H1 (cell line): ENCODE measurements around the gene VPS72. TPM values are rescaled to one million over a fixed set of nuclear protein-coding genes. Genes with fewer than 3 reads are reported as not detected.

ENCODE experiments used
- CTCF ChIA-PET: fragments of 300-600 bp; sonication (Branson Sonifier 250); formaldehyde crosslinking; loops from one replicate; lab custom pipeline; 2021; ENCODE audit not compliant: partially characterized antibody; lab: Charles Lee
- POLR2A ChIA-PET: fragments of 300-600 bp; sonication (Branson Sonifier 250); formaldehyde crosslinking; loops from one replicate; lab custom pipeline; 2021; ENCODE audit warnings: inconsistent platforms; ENCODE audit not compliant: partially characterized antibody; lab: Charles Lee
- DNase-seq, 2 experiments: peaks; one replicate each; pipeline versions ENCODE4 v3.0.0 to v3.0.0-alpha.2; 2010 to 2022; ENCODE audit warnings: low spot score in 2 of 2, low read depth in 1 of 2, mixed read lengths in 1 of 2
- FAIRE-seq: peaks from 2 replicates; lab custom pipeline; 2011; peaks lifted over from hg19 to GRCh38; lab: Jason Lieb, UNC
- H2AFZ ChIP-seq: 2 replicates; pipeline ENCODE4 v1.8.1; 2012; ENCODE audit warnings: low read length, inconsistent platforms
- H2AK5ac ChIP-seq: 2 replicates; pipeline ENCODE4 v1.6.1; 2013; ENCODE audit warnings: low read depth, low read length
- H2BK120ac ChIP-seq: replicated peaks from 2 replicates; pipeline ENCODE3; 2013; ENCODE audit warnings: low read depth, low read length, inconsistent platforms
- H2BK12ac ChIP-seq: 2 replicates; pipeline ENCODE4 v1.6.1; 2013; ENCODE audit warnings: low read depth, low read length
- H2BK15ac ChIP-seq: 2 replicates; pipeline ENCODE4 v1.6.1; 2013; ENCODE audit warnings: low read length
- H2BK20ac ChIP-seq: 2 replicates; pipeline ENCODE4 v1.6.1; 2013; ENCODE audit warnings: low read length
- H2BK5ac ChIP-seq: 2 replicates; pipeline ENCODE4 v1.6.1; 2013; ENCODE audit warnings: low read depth, low read length
- H3K14ac ChIP-seq: 2 replicates; pipeline ENCODE4 v1.6.1; 2013; ENCODE audit warnings: inconsistent platforms; ENCODE audit not compliant: insufficient read length
- H3K18ac ChIP-seq: 2 replicates; pipeline ENCODE4 v1.6.1; 2013; ENCODE audit warnings: low read length; ENCODE audit errors: extremely low read depth
- H3K23ac ChIP-seq: 2 replicates; pipeline ENCODE4 v1.6.1; 2013; ENCODE audit warnings: inconsistent platforms; ENCODE audit not compliant: insufficient read length
- H3K23me2 ChIP-seq: 2 replicates; pipeline ENCODE4 v1.6.1; 2013; ENCODE audit warnings: low read depth, low read length
- H3K27ac ChIP-seq: 2 replicates; pipeline ENCODE4 v1.6.1; 2011; ENCODE audit warnings: low read depth, low read length, inconsistent platforms
- H3K27me3 ChIP-seq, 4 experiments: replicated peaks in 1 of 4; 1 replicate in 1 of 4; 2 replicates in 3 of 4; pipeline versions ENCODE4 v1.6.1 to v1.8.1; 2011 to 2013; ENCODE audit warnings: low read length in 3 of 4, mild to moderate bottlenecking in 3 of 4, inconsistent platforms in 2 of 4, mixed read lengths in 2 of 4, moderate library complexity in 1 of 4; ENCODE audit not compliant: control insufficient read depth in 3 of 4, insufficient read depth in 3 of 4; ENCODE audit errors: extremely low read depth in 1 of 4
- H3K36me3 ChIP-seq, 4 experiments: 2 replicates each; pipeline versions ENCODE4 v1.6.1 to v1.8.1; 2011 to 2013; ENCODE audit warnings: mild to moderate bottlenecking in 4 of 4, low read length in 3 of 4, moderate library complexity in 2 of 4, control low read depth in 1 of 4, inconsistent platforms in 1 of 4; ENCODE audit not compliant: insufficient read depth in 4 of 4, control insufficient read depth in 2 of 4
- H3K4ac ChIP-seq: replicated peaks from 2 replicates; pipeline ENCODE3; 2013; ENCODE audit warnings: low read length, low read depth, mixed read lengths, inconsistent platforms; ENCODE audit not compliant: insufficient read length
- H3K4me1 ChIP-seq, 4 experiments: replicated peaks in 1 of 4; 1 replicate in 1 of 4; 2 replicates in 3 of 4; pipeline versions ENCODE4 v1.6.1 to v1.8.1; 2011 to 2013; ENCODE audit warnings: low read length in 3 of 4, inconsistent platforms in 2 of 4, mixed read lengths in 1 of 4; ENCODE audit not compliant: insufficient read depth in 4 of 4, control insufficient read depth in 3 of 4
- H3K4me2 ChIP-seq, 2 experiments: 2 replicates each; pipeline versions ENCODE4 v1.6.1 to v1.8.1; 2011 to 2013; ENCODE audit warnings: low read depth in 2 of 2, low read length in 2 of 2, control low read depth in 1 of 2, inconsistent platforms in 1 of 2, mild to moderate bottlenecking in 1 of 2; ENCODE audit not compliant: insufficient read depth in 1 of 2
- H3K4me3 ChIP-seq, 4 experiments: fragments of 200-600, 300-600 bp in 1 of 4; sonication (generic), shearing (Covaris generic), sonication (Bioruptor Twin) in 1 of 4; 2 replicates each; pipeline versions ENCODE4 v1.5.1 to v1.8.1; 2011 to 2016; ENCODE audit warnings: low read length in 4 of 4, low read depth in 3 of 4, control low read depth in 2 of 4, inconsistent platforms in 2 of 4, mild to moderate bottlenecking in 2 of 4, mixed read lengths in 1 of 4, moderate library complexity in 1 of 4; ENCODE audit not compliant: insufficient read depth in 2 of 4; ENCODE audit errors: extremely low read depth in 1 of 4
- H3K56ac ChIP-seq: replicated peaks from 2 replicates; pipeline ENCODE3; 2013; ENCODE audit warnings: low read depth, mild to moderate bottlenecking, mixed read lengths, low read length, inconsistent platforms; ENCODE audit not compliant: insufficient read length
- H3K79me1 ChIP-seq: 2 replicates; pipeline ENCODE4 v1.6.1; 2013; ENCODE audit warnings: low read depth, low read length, control low read depth
- H3K79me2 ChIP-seq, 2 experiments: 2 replicates each; pipeline versions ENCODE4 v1.6.1 to v1.8.1; 2012 to 2013; ENCODE audit warnings: low read length in 2 of 2, mild to moderate bottlenecking in 2 of 2, inconsistent platforms in 1 of 2; ENCODE audit not compliant: insufficient read depth in 2 of 2, control insufficient read depth in 1 of 2
- H3K9ac ChIP-seq, 4 experiments: replicated peaks in 1 of 4; 1 replicate in 1 of 4; 2 replicates in 3 of 4; pipeline versions ENCODE4 v1.6.1 to v1.8.1; 2011 to 2013; ENCODE audit warnings: low read depth in 3 of 4, low read length in 3 of 4, control low read depth in 2 of 4, mild to moderate bottlenecking in 2 of 4, moderate library complexity in 2 of 4, inconsistent platforms in 1 of 4; ENCODE audit errors: extremely low read depth in 1 of 4
- H3K9me3 ChIP-seq, 2 experiments: 2 replicates each; pipeline versions ENCODE4 v1.6.1 to v1.8.1; 2012 to 2013; ENCODE audit warnings: mild to moderate bottlenecking in 2 of 2, moderate library complexity in 2 of 2, control low read depth in 1 of 2, inconsistent platforms in 1 of 2, low read depth in 1 of 2, low read length in 1 of 2, mixed read lengths in 1 of 2; ENCODE audit not compliant: insufficient read depth in 2 of 2
- H4K20me1 ChIP-seq, 2 experiments: replicated peaks in 1 of 2; 2 replicates each; pipeline versions ENCODE3 to v1.8.1; 2011 to 2013; ENCODE audit warnings: inconsistent platforms in 2 of 2, low read length in 2 of 2, mild to moderate bottlenecking in 1 of 2; ENCODE audit not compliant: insufficient read depth in 2 of 2, control insufficient read depth in 1 of 2
- H4K5ac ChIP-seq: 2 replicates; pipeline ENCODE4 v1.6.1; 2013; ENCODE audit warnings: low read length, low read depth, mixed read lengths, inconsistent platforms; ENCODE audit not compliant: insufficient read length
- H4K8ac ChIP-seq: 2 replicates; pipeline ENCODE4 v1.8.0; 2013; ENCODE audit warnings: mild to moderate bottlenecking, moderate library complexity, low read length, inconsistent platforms; ENCODE audit not compliant: insufficient read depth; ENCODE audit errors: extremely low read depth
- H4K91ac ChIP-seq: replicated peaks from 2 replicates; pipeline ENCODE3; 2013; ENCODE audit warnings: low read length, mixed read lengths, inconsistent platforms; ENCODE audit not compliant: insufficient read length
- ASH2L ChIP-seq: fragments of 200-600, 300-600 bp; sonication (generic); IDR thresholded peaks from one replicate; pipeline ENCODE4 v1.7.1; 2017; ENCODE audit warnings: low read length
- EGR1 ChIP-seq: IDR thresholded peaks from 2 replicates; pipeline ENCODE4 v1.6.1; 2011; ENCODE audit warnings: low read depth, low read length, borderline replicate concordance
- KDM4A ChIP-seq: IDR thresholded peaks from one replicate; pipeline ENCODE4 v1.7.1; 2012; ENCODE audit warnings: low read depth, mild to moderate bottlenecking, moderate library complexity, low read length, inconsistent platforms; ENCODE audit not compliant: severe bottlenecking
- SUZ12 ChIP-seq: fragments of 200-600 bp; sonication (generic); IDR thresholded peaks from 2 replicates; pipeline ENCODE4 v1.6.1; 2012; ENCODE audit warnings: mild to moderate bottlenecking, inconsistent platforms, low read length, moderate library complexity, mixed read lengths
- YY1 ChIP-seq: IDR thresholded peaks from 2 replicates; pipeline ENCODE4 v1.6.1; 2011; ENCODE audit warnings: low read depth, mild to moderate bottlenecking, low read length
- WGBS, 2 experiments: shearing (Covaris generic) in 1 of 2; methylation state at CpG; one replicate each; pipeline versions ENCODE4 v1.1.6 to v1.1.7; 2013 to 2015; ENCODE audit warnings: low lambda C conversion rate in 2 of 2, mixed read lengths in 2 of 2, inconsistent platforms in 1 of 2, low coverage in 1 of 2, missing lambda C conversion rate in 1 of 2; ENCODE audit not compliant: insufficient replicate concordance in 2 of 2, insufficient coverage in 1 of 2, insufficient read length in 1 of 2; ENCODE audit errors: extremely low coverage in 1 of 2, missing lambda C conversion rate in 1 of 2; 5-methylcytosine and 5-hydroxymethylcytosine counted together
- polyA plus RNA-seq, 7 experiments: library from polyadenylated mRNA; depleted of rRNA in 3 of 7; stranded (reverse) in 5 of 7; unstranded in 2 of 7; fragments of >200 nt in 5 of 7; fragments of 200-250 nt in 2 of 7; gene quantifications; 1 replicate in 5 of 7; 2 replicates in 1 of 7; 4 replicates in 1 of 7; pipeline versions ENCODE4 v1.2.1 to v1.2.3, GENCODE V29; 2011 to 2013; ENCODE audit warnings: missing spikeins in 2 of 7, mixed read lengths in 2 of 7
- total RNA-seq: library from RNA; stranded (reverse); fragmentation: NEBNext Ultra II Directional; extraction: Animal tissue kit (Norgen Biotek cat#: 25700); gene quantifications from 2 replicates; pipeline ENCODE4 v1.2.1, GENCODE V29; 2021
- TF ChIP-seq, protein P1 (sequence below): IDR thresholded peaks from 2 replicates; pipeline ENCODE4 v1.6.1; 2012; ENCODE audit warnings: low read length, inconsistent platforms

Gene VPS72
- total and polyA plus RNA-seq, 2 of the 8 experiments (the other 6 are each of a cell fraction or from before 2014, with no cell fraction given), result 86.6 to 121 TPM

DNA sequence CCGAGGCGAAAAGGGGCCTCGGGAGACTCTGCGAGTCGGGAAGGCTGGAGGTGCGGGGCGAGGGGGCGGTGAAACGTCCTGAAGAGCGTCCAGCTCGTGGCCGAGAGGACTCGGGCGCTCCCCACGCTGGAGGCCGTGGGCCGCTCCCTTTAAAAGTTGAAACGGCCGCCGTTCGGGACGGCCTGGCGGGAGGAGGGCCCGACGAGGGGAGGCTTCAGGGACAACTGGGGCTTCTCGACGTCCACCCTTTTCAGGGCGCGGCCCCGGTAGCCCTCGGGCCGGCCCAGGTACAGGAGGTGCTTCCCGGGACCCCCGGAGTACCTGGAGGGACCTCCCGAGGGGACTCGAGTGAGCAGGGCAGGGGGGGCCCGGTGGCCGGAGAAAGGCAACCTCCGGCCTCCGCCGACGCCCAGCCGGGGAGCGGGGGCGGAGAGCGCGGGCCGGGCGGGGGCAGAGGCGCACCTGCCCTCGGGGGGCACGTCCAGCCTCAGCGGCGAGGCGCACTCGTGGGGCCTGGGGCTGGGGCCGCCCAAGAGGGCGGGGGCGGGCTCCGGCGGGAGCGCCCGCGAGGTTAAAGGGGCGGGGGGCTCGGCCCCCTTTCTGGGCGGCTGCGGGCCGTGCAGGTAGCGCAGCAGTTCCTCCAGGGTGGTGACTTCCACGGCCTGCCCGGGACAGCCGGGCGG, 57.5 kb downstream of the VPS72 start:
- Histone ChIP-seq H2BK5ac (no peak overlapping the region), H3K23me2 (peaks cover 15% of the 10 kb centered on the region), H3K79me1 (no peaks in the 10 kb centered on the region), H3K18ac (peak overlapping the region; percentile 78; the same call in 1 of the 2 replicates)
- no peak for TF ChIP-seq ASH2L
- TF ChIP-seq EGR1, result peak; percentile 50; the same call in 1 of the 2 replicates
- TF ChIP-seq KDM4A, result peak; percentile 43
- TF ChIP-seq YY1, result no peak
- TF ChIP-seq SUZ12, result peak; percentile 25; the same call in 1 of the 2 replicates
- TF ChIP-seq, protein P1, sequence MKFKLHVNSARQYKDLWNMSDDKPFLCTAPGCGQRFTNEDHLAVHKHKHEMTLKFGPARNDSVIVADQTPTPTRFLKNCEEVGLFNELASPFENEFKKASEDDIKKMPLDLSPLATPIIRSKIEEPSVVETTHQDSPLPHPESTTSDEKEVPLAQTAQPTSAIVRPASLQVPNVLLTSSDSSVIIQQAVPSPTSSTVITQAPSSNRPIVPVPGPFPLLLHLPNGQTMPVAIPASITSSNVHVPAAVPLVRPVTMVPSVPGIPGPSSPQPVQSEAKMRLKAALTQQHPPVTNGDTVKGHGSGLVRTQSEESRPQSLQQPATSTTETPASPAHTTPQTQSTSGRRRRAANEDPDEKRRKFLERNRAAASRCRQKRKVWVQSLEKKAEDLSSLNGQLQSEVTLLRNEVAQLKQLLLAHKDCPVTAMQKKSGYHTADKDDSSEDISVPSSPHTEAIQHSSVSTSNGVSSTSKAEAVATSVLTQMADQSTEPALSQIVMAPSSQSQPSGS, result no peak
- TF ChIP-seq, all 59 proteins: peak for 3
- Histone ChIP-seq H4K20me1 (peaks cover 2 to 4% of the 10 kb centered on the region in 2 experiments), H2BK120ac (no peak overlapping the region), H3K23ac (no peak overlapping the region), H3K9me3 (no peaks in the 10 kb centered on the region), H2BK15ac (no peak overlapping the region), H3K4me3 (peak overlapping the region; percentile 36 to 64 (median 44)), H3K36me3 (peaks cover 0 to 6% (median 2%) of the 10 kb centered on the region in 4 experiments; a peak in 2 of 8 replicates), H3K9ac (peak overlapping the region in 3 of 4 experiments; percentile 5 to 61 (median 9); a peak in 2 of 7 replicates), H2AK5ac (no peak overlapping the region), H3K4me1 (peaks cover 0 to 12% (median 8%) of the 10 kb centered on the region in 4 experiments; a peak in 5 of 7 replicates), H3K27me3 (peaks cover 0 to 28% (median 20%) of the 10 kb centered on the region in 4 experiments; a peak in 5 of 7 replicates), H3K79me2 (no peaks in the 10 kb centered on the region), H3K4ac (no peak overlapping the region), H2BK12ac (no peak overlapping the region), H3K27ac (no peak overlapping the region), H4K91ac (peak overlapping the region; percentile 67), H2AFZ (peak overlapping the region; percentile 35; the same call in 1 of the 2 replicates), H3K56ac (no peak overlapping the region), H4K5ac (no peak overlapping the region), H3K14ac (no peak overlapping the region), H2BK20ac (no peak overlapping the region), H3K4me2 (peak overlapping the region; percentile 84 to 90), H4K8ac (peak overlapping the region; percentile 62; the same call in 1 of the 2 replicates)
- FAIRE-seq, result no peak
- 6% methylated on average over 43 of the region's 74 CpGs; no CpG with 5 or more reads in 1 of the 2 experiments for WGBS, 2 experiments
- DNase-seq, result peak in 1 of 2 experiments; percentile 71
- ChIA-PET POLR2A (interaction anchor here (0.5 to 9.8 kb wide), 8 partner anchors 12 to 158 kb away, joined by 3 to 124 read pairs (median 4); partner anchors contain the start of genes CERS2, LYSMD1, SCNM1 and SEMA6C), CTCF (interaction anchor here (1.2 to 7.9 kb wide), 6 partner anchors 10 to 61 kb away, joined by 5 to 94 read pairs (median 22); partner anchors contain the start of genes GABPB2 and TNFAIP8L2)
